Right cardiac atrium (tissue), 5 donors: Measurements from ENCODE around the gene TENT4B. TPM values are rescaled to one million over a fixed set of nuclear protein-coding genes. Genes with fewer than 3 reads are reported as not detected.

Experiments
- ATAC-seq, 2 donors: fragments of 200-7000 bp; cut with Tn5 transposase; one replicate each; pipeline versions ENCODE4 v1.8.0 to v1.9.1; 2020; ENCODE audit warnings: moderate library complexity in 2 of 2, mild to moderate bottlenecking in 1 of 2
- DNase-seq, 3 donors: peaks; one replicate each; pipeline ENCODE4 v3.0.0-alpha.2; 2020
- H3K27ac ChIP-seq: one replicate; pipeline ENCODE4 v1.5.1; 2013; ENCODE audit warnings: mild to moderate bottlenecking, low read length, control low read depth, moderate library complexity
- H3K27me3 ChIP-seq: one replicate; pipeline ENCODE4 v1.6.1; 2013; ENCODE audit not compliant: control insufficient read depth, insufficient read depth
- H3K4me1 ChIP-seq: one replicate; pipeline ENCODE4 v1.6.1; 2013; ENCODE audit warnings: low read length; ENCODE audit not compliant: control insufficient read depth, insufficient read depth
- H3K4me3 ChIP-seq: one replicate; pipeline ENCODE4 v1.5.1; 2013; ENCODE audit warnings: low read length, control low read depth
- H3K9me3 ChIP-seq: one replicate; pipeline ENCODE4 v1.6.1; 2013; ENCODE audit warnings: low read length; ENCODE audit not compliant: control insufficient read depth
- WGBS: extraction: QIAGEN DNeasy Blood & Tissue Kit; methylation state at CpG from one replicate; pipeline ENCODE4 v1.1.7; 2013; 5-methylcytosine and 5-hydroxymethylcytosine counted together
- intact Hi-C, 4 donors: fragments of 100-400 bp; cut with DNase I; formaldehyde crosslinking; loops; one replicate each; pipeline versions ENCODE4 v1.11.0 to v1.14.0; 2022 to 2023
- polyA plus RNA-seq: library from polyadenylated mRNA; stranded (reverse); fragments of 200-250 nt; gene quantifications from one replicate; pipeline ENCODE4 v1.2.3, GENCODE V29; 2013
- total RNA-seq, 4 donors: library from RNA; stranded (reverse); fragmentation: NEBNext Ultra II Directional; extraction: Animal tissue kit (Norgen Biotek cat#: 25700); gene quantifications; one replicate each; pipeline ENCODE4 v1.2.1, GENCODE V29; 2021
- donor health status: healthy with polysubstance abuse.
- donor health status: DM: no; HTN: yes; CAD: no.
- donor health status: DM: no; HTN: no; CAD: no.
- donor health status: DM: no; HTN: yes; CAD: no; lungs with severe emphysema.
- donor health status: DM: yes; HTN: yes; CAD: no.

TENT4B gene
- total and polyA plus RNA-seq, 5 donors = 3.0 to 8.4 (median 6.7) TPM

DNA sequence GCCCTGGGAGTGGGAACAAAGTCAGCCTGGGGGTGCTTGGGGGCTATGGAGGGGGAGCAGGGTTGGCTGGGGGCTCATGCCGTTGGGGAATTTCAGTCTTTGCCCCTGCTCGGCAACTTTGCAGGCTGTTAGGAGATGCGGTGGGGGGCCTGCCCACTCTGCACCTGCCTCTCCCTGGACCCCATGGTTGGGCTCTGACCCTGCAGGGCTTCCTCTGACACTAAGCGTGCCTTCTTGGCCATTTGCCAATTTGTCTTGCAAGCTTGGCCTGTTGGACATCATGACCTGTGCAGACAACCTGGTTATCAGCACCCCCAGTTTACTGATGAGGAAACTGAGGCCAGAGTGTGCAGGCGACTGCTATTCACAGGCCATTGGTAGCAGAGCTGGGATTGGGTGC, 127.8 kb downstream of the TENT4B start:
- H3K27me3 ChIP-seq = no peaks in the 10 kb centered on the region
- DNase-seq (peak; percentile 15 to 47 (median 28)), ATAC-seq (no peak)
- peaks cover 3% of the 10 kb centered on the region for H3K4me1 ChIP-seq
- no peaks in the 10 kb centered on the region for H3K9me3 ChIP-seq
- intact Hi-C loops = no loop called here
- H3K27ac ChIP-seq = no peak overlapping the region
- 93% methylated on average over 5 of the region's 5 CpGs for WGBS
- H3K4me3 ChIP-seq = no peak overlapping the region

Other genes with a start within 250 kb of the TENT4B start
- gene CNEP1R1, start 128.1 kb upstream of the TENT4B start, total RNA-seq = 10 to 100 TPM; 14.1 to 20.6 (median 19.1) TPM
- gene CNEP1R1, start 128.1 kb upstream of the TENT4B start, polyA plus RNA-seq = 14.9 TPM
- 10 to 100 TPM in 3 of 4 donors, 1 to 10 TPM in 1; 10.0 to 16.1 (median 11.9) TPM for gene HEATR3, start 87.3 kb upstream of the TENT4B start, total RNA-seq
- 4.0 TPM for gene HEATR3, start 87.3 kb upstream of the TENT4B start, polyA plus RNA-seq
- 10 to 100 TPM; 11.4 to 21.2 (median 18.2) TPM for gene ADCY7, start 113.2 kb downstream of the TENT4B start, total RNA-seq
- 4.8 TPM for gene ADCY7, start 113.2 kb downstream of the TENT4B start, polyA plus RNA-seq
- 10 to 100 TPM; 43.6 to 48.0 (median 45.0) TPM for gene BRD7, start 215.7 kb downstream of the TENT4B start, total RNA-seq
- 33.8 TPM for gene BRD7, start 215.7 kb downstream of the TENT4B start, polyA plus RNA-seq